Stimulated activated naive B cell treated with anti-CD40 and anti-IgM and Interleukin-4, amounts not matched to agents 10 μg/mL and 1 μg/mL and 100 μg/mL, for 72 hours (primary cell): Measurements from ENCODE around the gene PLBD2.
A peak's percentile ranks its signal among the peaks of the same experiment; 100 is the strongest.

ENCODE experiments used
- ATAC-seq, 2 donors: fragments of 150-1000 bp; cut with Tn5 transposase; replicated peaks; 2 replicates each; pipeline ENCODE4 v1.10.0; 2021; ENCODE audit warnings: moderate library complexity in 1 of 2
- DNase-seq: peaks from one replicate; pipeline ENCODE4 v3.0.0; 2021
- H3K27ac Mint-ChIP-seq: one replicate; pipeline ENCODE4 v1.8.0; 2022; ENCODE audit warnings: mild to moderate bottlenecking, mixed read lengths
- H3K27me3 Mint-ChIP-seq, 2 donors: one replicate each; pipeline ENCODE4 v1.8.0; 2022; ENCODE audit warnings: mixed read lengths in 2 of 2
- H3K36me3 Mint-ChIP-seq, 2 donors: one replicate each; pipeline ENCODE4 v1.8.0; 2022; ENCODE audit warnings: mixed read lengths in 2 of 2, mild to moderate bottlenecking in 1 of 2
- H3K4me1 Mint-ChIP-seq, 2 donors: one replicate each; pipeline ENCODE4 v1.8.0; 2022; ENCODE audit warnings: mixed read lengths in 2 of 2, mild to moderate bottlenecking in 1 of 2
- H3K4me3 Mint-ChIP-seq, 2 donors: one replicate each; pipeline ENCODE4 v1.8.0; 2022; ENCODE audit warnings: mild to moderate bottlenecking in 2 of 2, mixed read lengths in 2 of 2, moderate library complexity in 1 of 2
- H3K9me3 Mint-ChIP-seq, 2 donors: one replicate each; pipeline ENCODE4 v1.8.0; 2022; ENCODE audit warnings: mixed read lengths in 2 of 2, mild to moderate bottlenecking in 1 of 2

The PLBD2 gene, protein sequence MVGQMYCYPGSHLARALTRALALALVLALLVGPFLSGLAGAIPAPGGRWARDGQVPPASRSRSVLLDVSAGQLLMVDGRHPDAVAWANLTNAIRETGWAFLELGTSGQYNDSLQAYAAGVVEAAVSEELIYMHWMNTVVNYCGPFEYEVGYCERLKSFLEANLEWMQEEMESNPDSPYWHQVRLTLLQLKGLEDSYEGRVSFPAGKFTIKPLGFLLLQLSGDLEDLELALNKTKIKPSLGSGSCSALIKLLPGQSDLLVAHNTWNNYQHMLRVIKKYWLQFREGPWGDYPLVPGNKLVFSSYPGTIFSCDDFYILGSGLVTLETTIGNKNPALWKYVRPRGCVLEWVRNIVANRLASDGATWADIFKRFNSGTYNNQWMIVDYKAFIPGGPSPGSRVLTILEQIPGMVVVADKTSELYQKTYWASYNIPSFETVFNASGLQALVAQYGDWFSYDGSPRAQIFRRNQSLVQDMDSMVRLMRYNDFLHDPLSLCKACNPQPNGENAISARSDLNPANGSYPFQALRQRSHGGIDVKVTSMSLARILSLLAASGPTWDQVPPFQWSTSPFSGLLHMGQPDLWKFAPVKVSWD

DNA sequence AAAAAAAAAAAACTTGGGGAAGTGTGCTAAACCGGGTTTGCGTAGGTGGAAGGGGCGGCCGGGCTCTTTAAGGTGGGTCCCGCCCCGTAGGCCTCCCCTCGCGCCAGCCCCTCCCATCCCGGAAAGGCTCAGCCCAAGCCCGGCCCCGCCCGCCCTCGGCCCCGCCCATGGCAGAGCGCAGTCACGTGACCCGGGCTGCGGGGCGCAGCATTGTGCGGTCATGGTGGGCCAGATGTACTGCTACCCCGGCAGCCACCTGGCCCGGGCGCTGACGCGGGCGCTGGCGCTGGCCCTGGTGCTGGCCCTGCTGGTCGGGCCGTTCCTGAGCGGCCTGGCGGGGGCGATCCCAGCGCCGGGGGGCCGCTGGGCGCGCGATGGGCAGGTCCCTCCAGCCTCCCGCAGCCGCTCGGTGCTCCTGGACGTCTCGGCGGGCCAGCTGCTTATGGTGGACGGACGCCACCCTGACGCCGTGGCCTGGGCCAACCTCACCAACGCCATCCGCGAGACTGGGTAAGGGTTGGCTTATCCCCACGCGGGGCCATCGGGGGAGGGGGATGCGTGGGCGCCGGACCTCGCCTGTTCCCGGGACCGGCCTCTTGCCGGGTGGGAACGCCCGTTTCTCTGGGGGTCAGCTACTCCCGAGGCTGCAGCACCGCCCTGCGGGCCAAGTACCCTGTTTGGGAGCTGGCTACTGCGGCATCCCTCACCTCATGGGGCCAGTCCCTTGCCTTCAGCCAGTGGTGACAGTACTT lies at the start of gene PLBD2:
Gene PLBD2, plus strand, starts transcription at position 207 of the 752 bp plus-strand sequence. Its CDS starts 14 bp downstream, at position 221.
- H3K36me3 Mint-ChIP-seq, result peaks cover 6 to 9% of the 10 kb centered on the region in 2 donors
- H3K9me3 Mint-ChIP-seq, result no peaks in the 10 kb centered on the region
- DNase-seq, result peak; percentile 92
- peak within 1 kb of the TSS; percentile 91 for H3K27ac Mint-ChIP-seq
- H3K27me3 Mint-ChIP-seq, result peaks cover 0 to 3% of the 10 kb centered on the region in 2 donors
- peaks cover 18 to 20% of the 10 kb centered on the region in 2 donors for H3K4me1 Mint-ChIP-seq
- peak; percentile 91 to 93 for ATAC-seq
- peak within 1 kb of the TSS; percentile 84 to 92 for H3K4me3 Mint-ChIP-seq

DNA sequence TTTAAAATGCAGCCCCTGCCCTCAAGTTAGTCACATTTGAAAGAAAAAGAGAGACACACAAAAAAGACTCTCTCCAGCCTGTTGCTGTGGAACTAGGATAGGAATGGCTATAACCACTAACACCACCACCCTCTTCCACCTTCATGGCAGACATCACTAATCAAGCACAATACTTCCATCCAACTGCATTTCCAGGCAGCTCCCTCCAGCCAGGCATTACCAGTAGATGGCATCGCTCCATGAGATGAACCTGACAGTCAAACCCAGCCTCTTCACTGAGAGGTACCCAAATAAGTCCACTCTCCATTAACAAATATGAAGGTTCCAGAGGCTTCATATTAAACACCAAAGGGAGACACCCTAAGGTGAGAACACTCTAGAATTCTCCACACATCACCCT lies 47.9 kb upstream of the PLBD2 start:
- H3K4me1 Mint-ChIP-seq, result peaks cover 0 to 4% of the 10 kb centered on the region in 2 donors

DNA sequence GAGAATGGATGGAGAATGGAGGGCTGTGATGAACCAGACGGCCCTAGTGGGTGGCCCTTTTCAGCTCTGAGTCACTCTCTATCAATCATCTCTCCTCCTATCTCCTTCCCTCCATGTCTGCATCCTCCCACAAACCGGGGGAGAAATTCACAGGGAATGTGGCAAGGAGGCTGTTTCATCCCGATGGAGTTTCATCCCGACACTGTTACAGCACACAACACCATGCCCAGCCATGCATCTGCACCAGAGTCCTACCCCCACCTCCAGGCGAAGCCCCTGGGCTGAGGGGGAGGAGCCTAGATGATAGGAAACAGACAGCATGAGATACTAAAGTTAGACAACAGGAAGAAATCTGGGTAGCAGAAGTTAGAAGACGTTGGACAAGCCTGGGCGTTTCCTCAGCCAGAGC lies 44.3 kb upstream of the PLBD2 start:
- peak overlapping the region; percentile 20 for H3K27ac Mint-ChIP-seq
- peaks cover 41 to 46% of the 10 kb centered on the region in 2 donors for H3K36me3 Mint-ChIP-seq

More for the DNA sequence above, 47.9 kb upstream of the PLBD2 start:
- no peak overlapping the region for H3K4me3 Mint-ChIP-seq
- no peaks in the 10 kb centered on the region for H3K27me3 Mint-ChIP-seq
- DNase-seq (no peak), ATAC-seq (no peak)
- peaks cover 35 to 40% of the 10 kb centered on the region in 2 donors for H3K36me3 Mint-ChIP-seq
- H3K27ac Mint-ChIP-seq, result no peak overlapping the region
- H3K9me3 Mint-ChIP-seq, result no peaks in the 10 kb centered on the region

DNA sequence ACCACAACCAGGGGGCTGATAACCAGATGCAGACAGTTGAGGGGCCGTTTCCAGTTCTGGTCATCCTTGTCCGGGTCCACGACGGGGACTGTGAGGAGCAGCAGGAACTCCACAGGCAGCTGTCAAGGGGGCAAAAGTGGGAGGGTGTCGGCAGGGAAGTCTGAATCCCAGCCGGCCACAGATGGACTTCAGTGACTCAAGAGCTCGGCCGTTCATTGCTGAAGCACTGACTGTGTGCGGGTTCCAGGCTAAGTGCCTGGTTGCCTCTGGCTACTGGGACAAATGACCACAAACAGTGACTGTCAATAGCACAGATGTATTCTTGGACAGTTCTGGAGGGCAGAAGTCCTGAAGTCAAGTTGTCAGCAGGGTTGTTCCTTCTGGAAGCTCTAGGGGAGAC lies 43.0 kb upstream of the PLBD2 start:
- no peak overlapping the region for H3K4me3 Mint-ChIP-seq
- H3K36me3 Mint-ChIP-seq, result peaks cover 44 to 46% of the 10 kb centered on the region in 2 donors
- H3K27ac Mint-ChIP-seq, result no peak overlapping the region
- H3K27me3 Mint-ChIP-seq, result no peaks in the 10 kb centered on the region
- DNase-seq (no peak), ATAC-seq (no peak)
- peaks cover 0 to 4% of the 10 kb centered on the region in 2 donors for H3K4me1 Mint-ChIP-seq
- H3K9me3 Mint-ChIP-seq, result no peaks in the 10 kb centered on the region

More for the DNA sequence above, 44.3 kb upstream of the PLBD2 start:
- no peak overlapping the region for H3K4me3 Mint-ChIP-seq
- ATAC-seq, result no peak
- peaks cover 0 to 4% of the 10 kb centered on the region in 2 donors for H3K4me1 Mint-ChIP-seq
- H3K27me3 Mint-ChIP-seq, result no peaks in the 10 kb centered on the region
- no peaks in the 10 kb centered on the region for H3K9me3 Mint-ChIP-seq
- no peak for DNase-seq

DNA sequence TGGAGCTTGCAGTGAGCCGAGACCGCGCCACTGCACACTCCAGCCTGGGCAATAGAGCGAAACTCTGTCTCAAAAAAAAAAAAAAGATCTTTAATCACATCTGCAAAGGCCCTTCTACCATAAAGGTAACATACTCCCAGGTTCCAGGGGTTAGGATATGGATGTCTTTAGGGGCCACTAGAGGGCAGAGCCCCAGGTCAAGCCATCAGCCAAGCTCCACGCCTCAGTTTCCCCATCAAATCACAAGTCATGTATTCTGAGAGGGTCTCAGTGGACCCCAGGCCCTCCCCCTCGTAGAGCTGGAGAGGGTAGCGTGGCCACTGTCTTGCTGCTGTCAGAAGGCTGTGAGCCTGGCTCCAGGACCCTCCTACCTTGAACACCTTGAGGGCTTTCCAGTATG lies 42.2 kb upstream of the PLBD2 start:
- peaks cover 0 to 4% of the 10 kb centered on the region in 2 donors for H3K4me1 Mint-ChIP-seq
- H3K4me3 Mint-ChIP-seq, result no peak overlapping the region
- DNase-seq (no peak), ATAC-seq (no peak)
- H3K27ac Mint-ChIP-seq, result no peak overlapping the region
- peaks cover 45 to 49% of the 10 kb centered on the region in 2 donors for H3K36me3 Mint-ChIP-seq
- H3K27me3 Mint-ChIP-seq, result no peaks in the 10 kb centered on the region
- no peaks in the 10 kb centered on the region for H3K9me3 Mint-ChIP-seq

DNA sequence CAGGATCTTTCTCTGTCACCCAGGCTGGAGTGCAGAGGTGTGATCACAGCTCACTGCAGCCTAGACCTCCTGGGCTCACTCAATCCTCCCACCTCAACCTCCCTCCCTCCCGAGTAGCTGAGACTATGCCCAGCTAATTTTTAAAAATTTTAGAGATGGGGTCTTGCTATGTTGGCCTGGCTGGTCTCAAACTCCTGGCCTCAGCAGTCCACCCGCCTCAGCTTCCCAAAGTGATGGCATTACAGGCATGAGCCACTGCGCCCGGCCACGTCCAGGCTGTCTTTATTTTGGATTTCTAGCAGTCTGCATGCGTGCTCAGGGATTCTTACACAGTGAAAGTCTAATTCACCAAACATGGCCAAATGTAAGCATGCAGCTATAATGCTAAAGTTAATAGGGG lies 41.3 kb upstream of the PLBD2 start:
- Mint-ChIP-seq H3K9me3 (no peaks in the 10 kb centered on the region), H3K4me3 (no peak overlapping the region), H3K4me1 (no peaks in the 10 kb centered on the region), H3K36me3 (peaks cover 40 to 50% of the 10 kb centered on the region in 2 donors), H3K27me3 (no peaks in the 10 kb centered on the region), H3K27ac (no peak overlapping the region)
- DNase-seq (no peak), ATAC-seq (no peak)

DNA sequence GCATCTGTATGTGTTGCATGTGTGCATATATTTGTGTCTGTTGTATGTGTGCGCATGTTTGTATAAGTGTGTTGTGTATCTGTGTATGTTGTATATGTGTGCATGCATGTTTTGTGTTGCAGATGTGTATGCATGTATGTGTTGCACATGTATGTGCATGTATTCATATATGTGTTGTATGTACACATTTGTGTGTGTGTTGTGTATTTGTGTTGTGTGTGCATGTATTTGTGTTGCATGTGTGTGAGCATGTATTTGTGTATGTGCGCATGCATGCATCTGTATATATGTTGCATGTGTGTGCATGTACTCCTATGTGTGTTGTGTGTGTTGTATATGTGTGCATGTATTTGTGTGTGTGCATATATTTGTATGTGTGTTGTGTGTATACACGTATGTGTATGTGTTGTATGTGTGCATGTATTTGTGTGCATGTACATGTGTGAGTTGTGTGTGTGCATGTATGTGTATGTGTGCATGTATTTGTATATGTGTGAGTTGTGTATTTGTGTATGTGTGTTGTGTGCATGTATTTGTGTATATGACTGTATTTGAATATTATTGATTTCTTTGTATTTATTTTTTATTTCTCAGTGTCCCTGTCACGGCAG lies 40.2 kb upstream of the PLBD2 start:
- Mint-ChIP-seq H3K27ac (no peak overlapping the region), H3K4me1 (peaks cover 0 to 1% of the 10 kb centered on the region in 2 donors), H3K9me3 (peaks cover 0 to 2% of the 10 kb centered on the region in 2 donors), H3K4me3 (no peak overlapping the region), H3K36me3 (peaks cover 47 to 58% of the 10 kb centered on the region in 2 donors), H3K27me3 (no peaks in the 10 kb centered on the region)
- ATAC-seq (no peak), DNase-seq (no peak)

DNA sequence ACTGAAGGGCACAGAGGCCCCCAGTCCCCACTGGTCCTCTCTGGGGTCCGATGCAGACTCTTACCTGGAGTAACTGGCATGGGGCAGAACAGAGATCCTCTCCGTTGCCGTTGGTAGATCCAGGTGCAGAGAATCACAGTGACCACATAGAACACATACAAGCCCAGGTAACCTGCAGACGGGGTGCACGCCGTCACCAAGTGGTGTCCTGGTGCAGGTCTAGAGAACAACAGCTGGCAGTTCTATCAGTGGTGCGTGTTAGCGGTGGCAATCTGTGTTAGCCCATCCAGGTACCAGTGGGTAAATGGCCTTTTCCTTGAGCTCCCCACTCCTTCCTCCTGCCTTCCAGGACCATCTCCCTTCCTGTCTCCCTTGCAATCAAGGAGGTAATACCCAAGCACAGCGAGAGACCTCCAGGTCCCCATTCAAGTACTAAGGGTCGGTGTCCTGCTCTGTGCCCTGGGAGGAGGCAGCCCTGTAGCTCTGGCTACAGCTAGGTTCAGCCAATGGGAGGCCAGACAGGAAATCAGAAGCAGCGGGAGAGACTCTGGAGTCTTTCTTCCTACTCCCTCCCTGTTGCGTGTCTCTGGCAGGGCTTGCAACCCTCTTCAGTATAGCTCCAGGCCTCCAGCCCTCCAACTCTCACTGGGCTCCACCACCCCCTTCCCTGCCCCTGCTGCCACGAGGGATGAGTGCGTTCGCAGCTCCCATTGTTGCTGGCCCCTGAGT lies 39.3 kb upstream of the PLBD2 start:
- Mint-ChIP-seq H3K4me1 (peaks cover 2 to 10% of the 10 kb centered on the region in 2 donors), H3K9me3 (peaks cover 0 to 2% of the 10 kb centered on the region in 2 donors), H3K27ac (no peak overlapping the region), H3K4me3 (no peak overlapping the region), H3K27me3 (no peaks in the 10 kb centered on the region), H3K36me3 (peaks cover 48 to 57% of the 10 kb centered on the region in 2 donors)
- DNase-seq, result no peak
- no peak for ATAC-seq

DNA sequence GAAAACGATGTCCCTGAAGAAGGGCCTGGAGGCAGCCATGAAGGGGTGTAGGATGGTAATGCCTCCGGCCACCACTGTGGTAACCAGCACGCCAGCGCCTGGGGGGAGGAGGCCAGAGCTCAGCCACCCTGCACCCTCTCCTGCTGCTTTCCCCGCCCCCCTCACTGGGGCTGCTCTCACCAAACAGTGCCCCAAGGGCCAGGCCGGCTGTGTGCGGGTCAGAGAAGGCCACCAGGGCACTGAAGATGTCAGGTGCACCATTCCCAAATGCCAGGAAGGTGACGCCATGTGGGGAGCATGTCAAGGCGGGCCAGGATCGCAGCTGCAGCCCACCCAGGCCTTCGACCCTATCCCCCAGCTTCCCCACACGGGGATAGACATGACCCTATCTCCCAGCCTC lies 38.0 kb upstream of the PLBD2 start:
- ATAC-seq (no peak), DNase-seq (no peak)
- Mint-ChIP-seq H3K27me3 (no peaks in the 10 kb centered on the region), H3K27ac (no peak overlapping the region), H3K4me3 (no peak overlapping the region), H3K4me1 (peaks cover 4 to 17% of the 10 kb centered on the region in 2 donors), H3K9me3 (peaks cover 0 to 2% of the 10 kb centered on the region in 2 donors), H3K36me3 (peaks cover 42 to 53% of the 10 kb centered on the region in 2 donors)

DNA sequence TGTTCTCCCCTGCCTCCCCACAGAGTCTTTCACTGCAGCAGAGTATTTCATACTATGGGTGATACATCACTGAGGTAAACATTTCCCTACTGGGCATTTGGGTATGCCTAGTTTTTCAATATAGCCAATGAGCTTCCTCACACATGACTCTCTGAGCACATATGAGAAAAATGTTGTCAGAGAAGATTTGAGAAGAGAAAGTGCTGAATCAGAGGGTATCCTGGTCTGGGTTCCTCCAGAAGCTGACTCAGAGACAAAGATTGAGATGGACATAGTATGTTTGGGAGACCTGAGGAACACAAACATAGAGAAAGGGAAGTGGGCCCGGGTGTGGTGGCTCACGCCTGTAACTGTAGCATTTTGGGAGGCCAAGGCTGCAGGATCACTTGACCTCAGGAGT lies 36.0 kb upstream of the PLBD2 start:
- Mint-ChIP-seq H3K36me3 (peaks cover 44 to 56% of the 10 kb centered on the region in 2 donors), H3K27ac (peak overlapping the region; percentile 42), H3K27me3 (no peaks in the 10 kb centered on the region), H3K4me1 (peaks cover 7 to 25% of the 10 kb centered on the region in 2 donors), H3K4me3 (no peak overlapping the region), H3K9me3 (peaks cover 0 to 2% of the 10 kb centered on the region in 2 donors)
- ATAC-seq (no peak), DNase-seq (no peak)

DNA sequence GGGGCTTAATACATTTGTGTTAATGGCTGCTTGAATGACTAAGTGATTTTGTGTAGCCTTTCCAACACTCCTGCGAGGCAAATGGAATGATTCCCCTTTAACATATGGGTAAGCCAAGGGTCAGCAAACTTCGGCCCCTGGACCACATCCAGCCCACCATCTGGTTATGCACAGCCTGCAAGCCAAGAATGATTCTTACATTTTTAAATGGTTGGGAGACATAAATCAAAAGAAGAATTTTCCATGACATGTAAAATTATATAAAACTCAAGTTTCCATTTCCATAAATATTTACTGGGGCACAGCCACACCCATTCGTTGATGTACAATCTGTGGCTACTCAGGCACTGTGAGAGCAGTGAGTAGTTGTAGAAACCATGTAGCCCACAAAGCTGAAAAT lies 32.5 kb upstream of the PLBD2 start:
- Mint-ChIP-seq H3K9me3 (peaks cover 0 to 2% of the 10 kb centered on the region in 2 donors), H3K4me3 (no peak overlapping the region), H3K36me3 (peaks cover 36 to 48% of the 10 kb centered on the region in 2 donors), H3K27me3 (no peaks in the 10 kb centered on the region), H3K4me1 (peaks cover 12 to 25% of the 10 kb centered on the region in 2 donors), H3K27ac (no peak overlapping the region)
- DNase-seq (no peak), ATAC-seq (no peak)

DNA sequence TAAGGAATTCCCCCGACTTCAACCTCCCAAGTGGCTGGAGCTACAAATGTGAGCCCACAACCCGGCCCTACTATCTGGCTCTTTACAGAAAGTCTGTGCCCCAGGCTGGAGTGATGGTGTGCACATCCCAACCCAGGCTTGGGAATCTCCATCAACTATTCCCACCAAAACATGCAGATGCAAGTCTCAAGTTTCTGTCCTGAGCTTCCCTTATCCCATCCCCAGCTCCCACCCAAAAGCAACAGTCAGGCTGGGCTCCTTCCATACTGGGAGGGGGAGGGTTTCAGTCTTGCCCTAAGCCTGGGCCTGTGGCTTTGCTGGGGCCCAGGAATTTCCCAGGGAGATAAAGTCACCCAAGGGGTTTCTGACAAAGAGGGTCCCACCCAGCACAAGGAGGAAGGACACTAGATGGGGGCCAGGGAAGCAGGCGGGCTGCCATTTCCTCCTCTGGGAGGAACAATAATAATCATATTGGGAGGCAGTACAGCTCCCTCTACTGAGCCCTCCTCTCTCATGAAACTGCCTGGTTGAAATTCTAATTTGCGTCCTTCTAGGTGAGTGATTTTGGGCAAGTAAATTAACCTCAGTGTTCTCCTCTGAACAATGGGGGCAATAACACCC lies 31.5 kb upstream of the PLBD2 start:
- Mint-ChIP-seq H3K4me1 (peaks cover 13 to 28% of the 10 kb centered on the region in 2 donors), H3K27me3 (no peaks in the 10 kb centered on the region), H3K36me3 (peaks cover 36 to 43% of the 10 kb centered on the region in 2 donors), H3K9me3 (peaks cover 0 to 2% of the 10 kb centered on the region in 2 donors), H3K4me3 (no peak overlapping the region), H3K27ac (peak overlapping the region; percentile 59)
- ATAC-seq, result no peak
- DNase-seq, result no peak

DNA sequence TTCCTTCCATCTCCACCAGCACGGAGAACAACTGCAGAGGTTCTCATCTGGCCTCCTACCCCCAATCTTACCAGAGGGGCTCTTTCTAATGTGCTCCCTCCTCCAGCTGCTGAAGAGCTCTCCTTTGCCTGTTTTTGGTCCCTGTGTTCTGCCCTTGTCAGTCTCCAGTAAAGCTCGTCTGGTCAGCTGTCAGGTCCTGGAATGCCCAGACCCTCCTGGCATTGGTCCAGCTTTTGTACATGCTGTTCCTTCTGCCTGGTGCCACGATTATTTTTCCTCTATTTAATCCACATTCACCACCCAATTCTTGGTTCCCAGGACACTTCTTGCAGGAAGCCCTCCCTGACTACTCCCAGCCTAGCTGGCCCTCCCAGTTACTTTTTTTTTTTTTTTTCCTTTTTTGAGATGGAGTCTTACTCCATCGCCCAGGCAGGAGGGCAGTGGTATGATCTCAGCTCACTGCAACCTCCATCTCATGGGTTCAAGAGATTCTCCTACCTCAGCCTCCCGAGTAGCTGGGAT lies 30.0 kb upstream of the PLBD2 start:
- DNase-seq (no peak), ATAC-seq (no peak)
- Mint-ChIP-seq H3K9me3 (no peaks in the 10 kb centered on the region), H3K27ac (no peak overlapping the region), H3K4me1 (peaks cover 21 to 39% of the 10 kb centered on the region in 2 donors), H3K36me3 (peaks cover 32 to 43% of the 10 kb centered on the region in 2 donors), H3K27me3 (no peaks in the 10 kb centered on the region), H3K4me3 (no peak overlapping the region)
